Psoas muscle (tissue), 8 donors: ENCODE measurements around the gene AMN1. TPM values are rescaled to one million over a fixed set of nuclear protein-coding genes. Genes with fewer than 3 reads are reported as not detected.
"Not testable (repeated sequence)": the region's sequence is repeated elsewhere in the genome, so short reads cannot be mapped to it uniquely, and the experiment has no call there.

Source experiments
- ATAC-seq, 4 donors: fragments of 200-7000 bp; cut with Tn5 transposase; one replicate each; pipeline ENCODE4 v1.9.1; 2020; ENCODE audit warnings: moderate library complexity in 3 of 4, mild to moderate bottlenecking in 2 of 4
- DNase-seq, 2 donors: peaks; one replicate each; pipeline ENCODE4 v3.0.0-alpha.2; 2020
- H3K27ac ChIP-seq: fragments of 200-600 bp; one replicate; pipeline ENCODE4 v1.8.0; 2022
- H3K27me3 ChIP-seq, 3 donors: fragments of 200-600 bp in 1 of 3; one replicate each; pipeline versions ENCODE4 v1.6.1 to v1.8.0; 2013 to 2022; ENCODE audit warnings: low read length in 2 of 3, mild to moderate bottlenecking in 2 of 3, moderate library complexity in 1 of 3; ENCODE audit not compliant: insufficient read depth in 3 of 3
- H3K36me3 ChIP-seq, 2 donors: fragments of 200-600 bp in 1 of 2; one replicate each; pipeline versions ENCODE4 v1.6.1 to v1.8.0; 2013 to 2022; ENCODE audit warnings: low read depth in 1 of 2, mild to moderate bottlenecking in 1 of 2, moderate library complexity in 1 of 2; ENCODE audit not compliant: insufficient read depth in 1 of 2
- H3K4me1 ChIP-seq: fragments of 200-600 bp; one replicate; pipeline ENCODE4 v1.8.0; 2022
- H3K4me3 ChIP-seq: fragments of 200-600 bp; one replicate; pipeline ENCODE4 v1.8.0; 2022; ENCODE audit warnings: mild to moderate bottlenecking
- H3K9me3 ChIP-seq: fragments of 200-600 bp; one replicate; pipeline ENCODE4 v1.8.0; 2022
- CTCF ChIP-seq: fragments of 200-600 bp; IDR thresholded peaks from one replicate; pipeline ENCODE4 v1.8.0; 2022; ENCODE audit warnings: antibody characterized with exemption
- WGBS, 3 donors: extraction: QIAGEN DNeasy Blood & Tissue Kit; methylation state at CpG; one replicate each; pipeline versions ENCODE4 v1.1.6 to v1.1.7; 2013; 5-methylcytosine and 5-hydroxymethylcytosine counted together
- intact Hi-C, 2 donors: fragments of 100-400 bp; cut with DNase I; formaldehyde crosslinking; loops; one replicate each; pipeline versions ENCODE4 v1.11.0 to v1.14.2; 2022
- polyA plus RNA-seq, 3 donors: library from polyadenylated mRNA; stranded (reverse); fragments of 200-250 nt; gene quantifications; one replicate each; pipeline ENCODE4 v1.2.3, GENCODE V29; 2013
- total RNA-seq, 4 donors: library from RNA; stranded (reverse); fragmentation: NEBNext Ultra II Directional in 2 of 4; extraction: Animal tissue kit (Norgen Biotek cat#: 25700) in 2 of 4; gene quantifications; one replicate each; pipeline versions ENCODE4 v1.2.1 to v1.2.4, GENCODE V29; 2021 to 2023
- donor health status: healthy with polysubstance abuse.
- donor health status: DM: no; HTN: no; CAD: no; lungs with moderate emphysema.
- donor health status: Bipolar disorder and iron deficiency.
- donor health status: healthy.
- donor health status: DM: yes; HTN: yes; CAD: no.
- donor health status: DM: no; HTN: no; CAD: no.
- donor health status: DM: no; HTN: no; CAD: no.
- donor health status: DM: yes; HTN: yes; CAD: no.

The AMN1 gene
- total and polyA plus RNA-seq, 7 donors = 10.4 to 30.0 (median 13.8) TPM

GRCh38 chr12:31772186-31772585 is 43.4 kb upstream of the AMN1 start:
- DNase-seq = no peak
- intact Hi-C loops = no loop called here
- TF ChIP-seq CTCF = no peak
- no peak overlapping the region for H3K4me3 ChIP-seq
- no peak overlapping the region for H3K27ac ChIP-seq
- H3K27me3 ChIP-seq = no peaks in the 10 kb centered on the region
- no peak for ATAC-seq
- no peaks in the 10 kb centered on the region for H3K4me1 ChIP-seq
- no peaks in the 10 kb centered on the region for H3K9me3 ChIP-seq
- H3K36me3 ChIP-seq = no peaks in the 10 kb centered on the region
- WGBS, 3 donors = 67 to 72% (median 68%) methylated on average over 4 of the region's 4 CpGs

GRCh38 chr12:31768046-31768445 is 39.2 kb upstream of the AMN1 start:
- Histone ChIP-seq H3K4me3 (no peak overlapping the region), H3K27me3 (no peaks in the 10 kb centered on the region), H3K4me1 (no peaks in the 10 kb centered on the region), H3K27ac (no peak overlapping the region), H3K9me3 (no peaks in the 10 kb centered on the region), H3K36me3 (no peaks in the 10 kb centered on the region)
- DNase-seq (no peak), ATAC-seq (no peak)
- TF ChIP-seq CTCF = no peak
- intact Hi-C loops = no loop called here
- WGBS, 3 donors = 80 to 81% (median 80%) methylated on average over 2 of the region's 2 CpGs

GRCh38 chr12:31765931-31766330 is 37.1 kb upstream of the AMN1 start:
- TF ChIP-seq CTCF = no peak
- Histone ChIP-seq H3K27me3 (no peaks in the 10 kb centered on the region), H3K27ac (no peak overlapping the region), H3K4me1 (no peaks in the 10 kb centered on the region), H3K36me3 (no peaks in the 10 kb centered on the region), H3K9me3 (no peaks in the 10 kb centered on the region), H3K4me3 (no peak overlapping the region)
- intact Hi-C loops = no loop called here
- ATAC-seq (no peak), DNase-seq (no peak)
- 73 to 90% (median 84%) methylated on average over 1 of the region's 1 CpG for WGBS, 3 donors

GRCh38 chr12:31759632-31760459 is 31.0 kb upstream of the AMN1 start:
- Histone ChIP-seq H3K27ac (no peak overlapping the region), H3K27me3 (no peaks in the 10 kb centered on the region), H3K36me3 (no peaks in the 10 kb centered on the region), H3K4me1 (no peaks in the 10 kb centered on the region), H3K4me3 (no peak overlapping the region), H3K9me3 (no peaks in the 10 kb centered on the region)
- intact Hi-C loops = no loop called here
- ATAC-seq = no peak
- 75 to 85% (median 81%) methylated on average over 4 of the region's 4 CpGs for WGBS, 3 donors
- TF ChIP-seq CTCF = no peak
- DNase-seq = no peak

GRCh38 chr12:31758297-31758696 is 29.5 kb upstream of the AMN1 start:
- H3K27me3 ChIP-seq, H3K36me3 ChIP-seq, H3K27ac ChIP-seq, DNase-seq, intact Hi-C loops, H3K9me3 ChIP-seq, H3K4me3 ChIP-seq, ATAC-seq, H3K4me1 ChIP-seq: not testable (repeated sequence)
- 88 to 97% (median 95%) methylated on average over 5 of the region's 5 CpGs for WGBS, 3 donors
